ENCODE results near the gene MB. TPM values are rescaled to one million over a fixed set of nuclear protein-coding genes. Genes with fewer than 3 reads are reported as not detected.
"Not testable (repeated sequence)": the region's sequence is repeated elsewhere in the genome, so short reads cannot be mapped to it uniquely, and the experiment has no call there.

Gene MB
- total RNA-seq, 2 experiments from 2014 or later: not detected

GRCh38 chr22:35633520-35633919 lies 16.4 kb upstream of the MB start:
- peaks cover 1% of the 10 kb centered on the region for H3K36me3 Mint-ChIP-seq (ENCODE audit: low read depth)

GRCh38 chr22:35632935-35633334 lies 15.8 kb upstream of the MB start:
- CTCF ChIA-PET: interaction anchor here (0.7 kb wide), 1 partner anchor 491 kb away, joined by 3 read pairs; no protein-coding TSS in a partner anchor
- peaks cover 5% of the 10 kb centered on the region for H3K9me3 Mint-ChIP-seq
- H3K36me3 Mint-ChIP-seq (ENCODE audit: low read depth): peaks cover 3% of the 10 kb centered on the region
- H3K27ac Mint-ChIP-seq: no peak overlapping the region
- H3K27me3 Mint-ChIP-seq: peaks cover 4% of the 10 kb centered on the region
- POLR2A ChIA-PET: interaction anchor here (3.7 kb wide), 1 partner anchor 16 kb away, joined by 26 read pairs; the partner anchor contains the start of gene APOL6
- H3K4me1 Mint-ChIP-seq: peaks cover 41% of the 10 kb centered on the region
- DNase-seq: no peak
- H3K4me3 Mint-ChIP-seq: no peak overlapping the region

More at GRCh38 chr22:35633520-35633919, 16.4 kb upstream of the MB start:
- DNase-seq: no peak
- H3K27me3 Mint-ChIP-seq: peaks cover 6% of the 10 kb centered on the region
- no peak overlapping the region for H3K4me3 Mint-ChIP-seq
- peaks cover 38% of the 10 kb centered on the region for H3K4me1 Mint-ChIP-seq
- H3K27ac Mint-ChIP-seq: no peak overlapping the region
- ChIA-PET POLR2A (interaction anchor here (2.4 kb wide), 1 partner anchor 15 kb away, joined by 16 read pairs; the partner anchor contains the start of gene APOL6), CTCF (no interaction called here)
- H3K9me3 Mint-ChIP-seq: peaks cover 3% of the 10 kb centered on the region

GRCh38 chr22:35631597-35631996 lies 14.5 kb upstream of the MB start:
- H3K4me1 Mint-ChIP-seq: peaks cover 51% of the 10 kb centered on the region
- CTCF ChIA-PET: interaction anchor here (0.8 kb wide), 1 partner anchor 30 kb away, joined by 3 read pairs; no protein-coding TSS in a partner anchor
- H3K4me3 Mint-ChIP-seq: no peak overlapping the region
- peaks cover under 1% of the 10 kb centered on the region for H3K27me3 Mint-ChIP-seq
- H3K27ac Mint-ChIP-seq: peak overlapping the region; percentile 9
- DNase-seq: peak; percentile 38
- peaks cover 5% of the 10 kb centered on the region for H3K9me3 Mint-ChIP-seq
- peaks cover 3% of the 10 kb centered on the region for H3K36me3 Mint-ChIP-seq (ENCODE audit: low read depth)
- POLR2A ChIA-PET: interaction anchor here (3.7 kb wide), 1 partner anchor 17 kb away, joined by 26 read pairs; the partner anchor contains the start of gene APOL6

GRCh38 chr22:35630891-35631290 lies 13.8 kb upstream of the MB start:
- no peak for DNase-seq
- ChIA-PET CTCF (interaction anchor here (1.0 to 1.3 kb wide), 2 partner anchors 10 to 17 kb away, joined by 3 read pairs; partner anchors contain the start of gene APOL6), POLR2A (interaction anchor here (3.7 kb wide), 1 partner anchor 18 kb away, joined by 26 read pairs; the partner anchor contains the start of gene APOL6)
- Mint-ChIP-seq H3K4me1 (peaks cover 51% of the 10 kb centered on the region), H3K9me3 (peaks cover 5% of the 10 kb centered on the region), H3K36me3 (ENCODE audit: low read depth) (peaks cover 3% of the 10 kb centered on the region), H3K27me3 (peaks cover 4% of the 10 kb centered on the region), H3K4me3 (no peak overlapping the region), H3K27ac (peak overlapping the region; percentile 52)

GRCh38 chr22:35630387-35630793 lies 13.3 kb upstream of the MB start:
- Mint-ChIP-seq H3K27ac (peak overlapping the region; percentile 52), H3K36me3 (ENCODE audit: low read depth) (peaks cover 3% of the 10 kb centered on the region), H3K4me3 (no peak overlapping the region), H3K27me3 (peaks cover 8% of the 10 kb centered on the region), H3K4me1 (peaks cover 51% of the 10 kb centered on the region), H3K9me3 (peaks cover 5% of the 10 kb centered on the region)
- ChIA-PET POLR2A (interaction anchor here (3.7 kb wide), 1 partner anchor 18 kb away, joined by 26 read pairs; the partner anchor contains the start of gene APOL6), CTCF (interaction anchor here (1.0 to 1.3 kb wide), 2 partner anchors 9 to 18 kb away, joined by 3 read pairs; partner anchors contain the start of gene APOL6)
- DNase-seq: no peak

GRCh38 chr22:35629406-35630216 lies 12.5 kb upstream of the MB start:
- ChIA-PET CTCF (interaction anchor here (1.0 to 1.3 kb wide), 2 partner anchors 9 to 18 kb away, joined by 3 read pairs; partner anchors contain the start of gene APOL6), POLR2A (interaction anchor here (3.7 kb wide), 1 partner anchor 19 kb away, joined by 26 read pairs; the partner anchor contains the start of gene APOL6)
- Mint-ChIP-seq H3K4me3 (no peak overlapping the region), H3K9me3 (peaks cover 5% of the 10 kb centered on the region), H3K27me3 (peaks cover 14% of the 10 kb centered on the region), H3K27ac (peak overlapping the region; percentile 65), H3K4me1 (peaks cover 46% of the 10 kb centered on the region), H3K36me3 (ENCODE audit: low read depth) (peaks cover 3% of the 10 kb centered on the region)
- peak; percentile 68 for DNase-seq

GRCh38 chr22:35628732-35629131 lies 11.6 kb upstream of the MB start:
- DNase-seq: no peak
- POLR2A ChIA-PET: interaction anchor here (2.9 kb wide), 1 partner anchor 19 kb away, joined by 16 read pairs; the partner anchor contains the start of gene APOL6
- CTCF ChIA-PET: interaction anchor here (1.8 kb wide), 1 partner anchor 437 kb away, joined by 7 read pairs; no protein-coding TSS in a partner anchor
- H3K27me3 Mint-ChIP-seq: peaks cover 16% of the 10 kb centered on the region
- peak overlapping the region; percentile 17 for H3K27ac Mint-ChIP-seq
- peaks cover 3% of the 10 kb centered on the region for H3K36me3 Mint-ChIP-seq (ENCODE audit: low read depth)
- peaks cover 5% of the 10 kb centered on the region for H3K9me3 Mint-ChIP-seq
- H3K4me3 Mint-ChIP-seq: no peak overlapping the region
- peaks cover 39% of the 10 kb centered on the region for H3K4me1 Mint-ChIP-seq

- peak overlapping the region; percentile 19 for H3K27ac Mint-ChIP-seq
- peaks cover 16% of the 10 kb centered on the region for H3K27me3 Mint-ChIP-seq
- peak overlapping the region; percentile 64 for H3K4me3 Mint-ChIP-seq
- DNase-seq: peak; percentile 63
- ChIA-PET POLR2A (interaction anchor here (1.4 to 2.9 kb wide), 2 partner anchors 21 to 36 kb away, joined by 4 to 16 read pairs; partner anchors contain the start of gene APOL6), CTCF (interaction anchor here (0.6 to 1.8 kb wide), 9 partner anchors 11 to 438 kb away, joined by 3 to 7 read pairs (median 4); partner anchors contain the start of gene APOL6)
- H3K9me3 Mint-ChIP-seq: peaks cover 5% of the 10 kb centered on the region
- peaks cover 34% of the 10 kb centered on the region for H3K4me1 Mint-ChIP-seq
- peaks cover 3% of the 10 kb centered on the region for H3K36me3 Mint-ChIP-seq (ENCODE audit: low read depth)
Measured at GRCh38 chr22:35627267-35628041, 10.3 kb upstream of the MB start.

GRCh38 chr22:35625763-35626432 lies 8.8 kb upstream of the MB start:
- Mint-ChIP-seq H3K27ac (no peak overlapping the region), H3K36me3 (ENCODE audit: low read depth) (peaks cover 3% of the 10 kb centered on the region), H3K9me3 (peaks cover 5% of the 10 kb centered on the region), H3K4me3 (no peak overlapping the region), H3K4me1 (peaks cover 32% of the 10 kb centered on the region), H3K27me3 (peaks cover 16% of the 10 kb centered on the region)
- no peak for DNase-seq
- POLR2A ChIA-PET: interaction anchor here (0.7 to 2.9 kb wide), 2 partner anchors 22 to 319 kb away, joined by 4 to 16 read pairs; partner anchors contain the start of gene APOL6
- CTCF ChIA-PET: interaction anchor here (1.5 kb wide), 1 partner anchor 22 kb away, joined by 6 read pairs; the partner anchor contains the start of gene APOL6

GRCh38 chr22:35624547-35624946 lies 7.4 kb upstream of the MB start:
- H3K4me3 Mint-ChIP-seq: no peak overlapping the region
- no peak for DNase-seq
- H3K27me3 Mint-ChIP-seq: peaks cover 16% of the 10 kb centered on the region
- peaks cover 3% of the 10 kb centered on the region for H3K36me3 Mint-ChIP-seq (ENCODE audit: low read depth)
- ChIA-PET CTCF (interaction anchor here (1.5 kb wide), 1 partner anchor 24 kb away, joined by 6 read pairs; the partner anchor contains the start of gene APOL6), POLR2A (no interaction called here)
- H3K4me1 Mint-ChIP-seq: peaks cover 20% of the 10 kb centered on the region
- peaks cover 5% of the 10 kb centered on the region for H3K9me3 Mint-ChIP-seq
- no peak overlapping the region for H3K27ac Mint-ChIP-seq

- POLR2A ChIA-PET; H3K9me3 Mint-ChIP-seq; H3K4me3 Mint-ChIP-seq; CTCF ChIA-PET; H3K27ac Mint-ChIP-seq; H3K36me3 Mint-ChIP-seq (ENCODE audit: low read depth); DNase-seq: not testable (repeated sequence)
- Mint-ChIP-seq H3K27me3 (peaks cover 18% of the 10 kb centered on the region), H3K4me1 (peaks cover 17% of the 10 kb centered on the region)
Measured at GRCh38 chr22:35623885-35624284, 6.8 kb upstream of the MB start.

Data from activated CD4-positive, alpha-beta memory T cell treated with anti-CD3 and anti-CD28 coated beads, Interleukin-2, amount 10 ng/mL, durations not matched to agents 7 days and 5 days (primary cell).